Endothelial cell of umbilical vein (primary cell): ENCODE results near the gene FOXO4. TPM values are rescaled to one million over a fixed set of nuclear protein-coding genes. Genes with fewer than 3 reads are reported as not detected.

Source experiments
- BruUV-seq: library from RNA; stranded (reverse); fragments of 400-500 nt; replicated peaks from 2 replicates; lab custom pipeline; 2021; lab: Mats Ljungman, UMichigan
- CTCF ChIA-PET: fragments of 300-600, 350-600 bp; sonication (Branson Sonifier 250); formaldehyde crosslinking; loops from one replicate; lab custom pipeline; 2021; ENCODE audit warnings: antibody characterized with exemption, inconsistent platforms; lab: Charles Lee
- POLR2A ChIA-PET: fragments of 300-600, 350-600 bp; sonication (Branson Sonifier 250); formaldehyde crosslinking; loops from one replicate; lab custom pipeline; 2021; ENCODE audit warnings: antibody characterized with exemption, inconsistent platforms; lab: Charles Lee
- DNase-seq: peaks from one replicate; pipeline ENCODE4 v3.0.0-alpha.2; 2011; ENCODE audit warnings: low read depth, low spot score
- FAIRE-seq: peaks from 2 replicates; lab custom pipeline; 2011; peaks lifted over from hg19 to GRCh38; lab: Jason Lieb, UNC
- H2AFZ ChIP-seq: 2 replicates; pipeline ENCODE4 v1.6.0; 2012; ENCODE audit warnings: low read depth, low read length, control low read depth, inconsistent platforms
- H3K27ac ChIP-seq: 2 replicates; pipeline ENCODE4 v1.5.1; 2011; ENCODE audit warnings: low read depth, mild to moderate bottlenecking, control low read depth, low read length, moderate library complexity; ENCODE audit not compliant: insufficient read depth
- H3K27me3 ChIP-seq, 2 experiments: 2 replicates each; pipeline versions ENCODE4 v1.6.0 to v1.6.1; 2011; ENCODE audit warnings: low read length in 2 of 2, mixed read lengths in 1 of 2; ENCODE audit not compliant: control insufficient read depth in 2 of 2, insufficient read depth in 2 of 2
- H3K36me3 ChIP-seq, 2 experiments: 2 replicates in 1 of 2; 3 replicates in 1 of 2; pipeline ENCODE4 v1.5.1; 2011; ENCODE audit warnings: low read length in 2 of 2, mild to moderate bottlenecking in 1 of 2, moderate library complexity in 1 of 2; ENCODE audit not compliant: control insufficient read depth in 2 of 2, insufficient read depth in 2 of 2; ENCODE audit errors: extremely low read depth in 1 of 2
- H3K4me1 ChIP-seq: 3 replicates; pipeline ENCODE4 v1.5.1; 2011; ENCODE audit warnings: mild to moderate bottlenecking, low read length; ENCODE audit not compliant: control insufficient read depth, insufficient read depth; ENCODE audit errors: extremely low read depth
- H3K4me2 ChIP-seq: 2 replicates; pipeline ENCODE4 v1.6.1; 2011; ENCODE audit warnings: low read length, control low read depth, mixed read lengths; ENCODE audit not compliant: insufficient read depth
- H3K4me3 ChIP-seq, 3 experiments: fragments of 200-600 bp in 1 of 3; sonication (generic), shearing (Covaris generic) in 1 of 3; replicated peaks in 1 of 3; 2 replicates each; pipeline ENCODE4 v1.5.1; 2011 to 2016; ENCODE audit warnings: control low read depth in 3 of 3, low read length in 3 of 3, mild to moderate bottlenecking in 2 of 3, inconsistent platforms in 1 of 3, low read depth in 1 of 3, moderate library complexity in 1 of 3; ENCODE audit not compliant: insufficient read depth in 1 of 3
- H3K79me2 ChIP-seq: 2 replicates; pipeline ENCODE4 v1.6.0; 2012; ENCODE audit warnings: low read length, inconsistent platforms; ENCODE audit not compliant: control insufficient read depth, insufficient read depth
- H3K9ac ChIP-seq: replicated peaks from 2 replicates; pipeline ENCODE3; 2011; ENCODE audit warnings: low read length, control low read depth; ENCODE audit not compliant: insufficient read depth; ENCODE audit errors: extremely low read depth
- H3K9me1 ChIP-seq: replicated peaks from 3 replicates; pipeline ENCODE4 v1.6.0; 2011; ENCODE audit warnings: mild to moderate bottlenecking, low read length; ENCODE audit not compliant: control insufficient read depth, insufficient read depth; ENCODE audit errors: extremely low read depth
- H3K9me3 ChIP-seq: replicated peaks from 2 replicates; pipeline ENCODE4 v1.5.1; 2012; ENCODE audit warnings: low read length, inconsistent platforms; ENCODE audit not compliant: control insufficient read depth, insufficient read depth
- H4K20me1 ChIP-seq: replicated peaks from 2 replicates; pipeline ENCODE3; 2011; ENCODE audit warnings: mild to moderate bottlenecking, low read length; ENCODE audit not compliant: control insufficient read depth, insufficient read depth; ENCODE audit errors: extremely low read depth
- CTCF ChIP-seq, 2 donors: IDR thresholded peaks; 1 replicate in 1 of 2; 2 replicates in 1 of 2; pipeline ENCODE4 v1.5.1; 2011; ENCODE audit warnings: low read length in 2 of 2, mild to moderate bottlenecking in 2 of 2, moderate library complexity in 2 of 2, control low read depth in 1 of 2, inconsistent platforms in 1 of 2, low read depth in 1 of 2; ENCODE audit not compliant: insufficient read depth in 1 of 2; ENCODE audit errors: extremely low read depth in 1 of 2
- EZH2 ChIP-seq: IDR thresholded peaks from 2 replicates; pipeline ENCODE4 v1.6.1; 2012; ENCODE audit warnings: borderline replicate concordance, low read depth, mild to moderate bottlenecking, moderate library complexity, low read length, inconsistent platforms; ENCODE audit not compliant: severe bottlenecking
- FOS ChIP-seq: IDR thresholded peaks from 2 replicates; pipeline ENCODE4 v1.6.1; 2011; ENCODE audit warnings: mild to moderate bottlenecking, low read length, moderate library complexity, borderline replicate concordance; ENCODE audit not compliant: insufficient read depth
- GATA2 ChIP-seq: IDR thresholded peaks from 2 replicates; pipeline ENCODE4 v1.7.0; 2011; ENCODE audit warnings: low read depth, mild to moderate bottlenecking, moderate library complexity, mixed read lengths, low read length; ENCODE audit not compliant: insufficient read length, insufficient read depth
- JUN ChIP-seq: IDR thresholded peaks from 2 replicates; pipeline ENCODE4 v1.6.1; 2011; ENCODE audit warnings: borderline replicate concordance, low read depth; ENCODE audit not compliant: insufficient read length, insufficient read depth
- MAX ChIP-seq: IDR thresholded peaks from 2 replicates; pipeline ENCODE4 v1.6.1; 2011; ENCODE audit not compliant: insufficient read depth, insufficient read length
- MYC ChIP-seq: IDR thresholded peaks from one replicate; pipeline ENCODE4 v1.6.1; 2011; ENCODE audit warnings: mild to moderate bottlenecking, low read depth, low read length
- POLR2A ChIP-seq: IDR thresholded peaks from 2 replicates; pipeline ENCODE4 v1.6.1; 2012; ENCODE audit warnings: low read depth, mild to moderate bottlenecking, control low read depth, low read length
- POLR2AphosphoS5 ChIP-seq: IDR thresholded peaks from 2 replicates; pipeline ENCODE4 v1.6.1; 2012; ENCODE audit warnings: low read depth, mild to moderate bottlenecking, control low read depth, low read length, moderate library complexity; ENCODE audit not compliant: insufficient read depth
- dilution Hi-C: fragments of 300-500 bp; cut with MboI; formaldehyde crosslinking; loops from one replicate; pipeline ENCODE4 v1.15.0; 2019; ENCODE audit warnings: low sequenced_read_pairs; ENCODE audit not compliant: extremely low pct_ligation_motif_present
- intact Hi-C: fragments of 100-400 bp; cut with micrococcal nuclease; formaldehyde crosslinking; loops from one replicate; pipeline ENCODE4 v1.10.0; 2022
- polyA plus RNA-seq, 4 experiments: library from polyadenylated mRNA; depleted of rRNA in 3 of 4; stranded (reverse) in 3 of 4; unstranded in 1 of 4; fragments of >200 nt; gene quantifications; 2 replicates each; pipeline versions ENCODE4 v1.2.1 to v1.2.3, GENCODE V29; 2011 to 2012; ENCODE audit warnings: missing spikeins in 1 of 4
- total RNA-seq: library from RNA; stranded (reverse); gene quantifications from 2 replicates; pipeline ENCODE4 v1.2.3, GENCODE V29; 2021

FOXO4 gene
- total and polyA plus RNA-seq, 2 donors (not counting 3 experiments of a cell fraction or from before 2014, with no cell fraction given), result 4.7 to 11.0 TPM

- Histone ChIP-seq H3K4me2 (no peak overlapping the region), H3K36me3 (no peaks in the 10 kb centered on the region), H3K9ac (no peak overlapping the region), H3K4me1 (no peaks in the 10 kb centered on the region), H3K4me3 (no peak overlapping the region), H4K20me1 (no peaks in the 10 kb centered on the region), H3K27me3 (no peaks in the 10 kb centered on the region), H3K79me2 (no peaks in the 10 kb centered on the region), H2AFZ (no peak overlapping the region), H3K9me1 (no peaks in the 10 kb centered on the region), H3K27ac (no peak overlapping the region), H3K9me3 (no peaks in the 10 kb centered on the region)
- no peak for TF ChIP-seq FOS
- no peak for TF ChIP-seq EZH2
- no peak for TF ChIP-seq MYC
- TF ChIP-seq POLR2A, result no peak
- TF ChIP-seq CTCF (IDR thresholded peaks at IDR 0.05; ENCODE audit: extremely low read depth in 1 of 2, insufficient read depth in 1 of 2, low read depth in 1 of 2, low read length in 2 of 2), result no peak
- TF ChIP-seq MAX, result no peak
- no peak for TF ChIP-seq GATA2
- no peak for TF ChIP-seq POLR2AphosphoS5
- TF ChIP-seq JUN, result no peak
- DNase-seq, result no peak
- dilution Hi-C loops, result no loop called here
- intact Hi-C loops, result no loop called here
- ChIA-PET CTCF (interaction anchor here (1.2 kb wide), 1 partner anchor 14 kb away, joined by 3 read pairs; no protein-coding TSS in a partner anchor), POLR2A (no interaction called here)
- no TSS peak for BruUV-seq
- FAIRE-seq, result no peak
Measured at GRCh38 chrX:71085900-71086299, 9.8 kb upstream of the FOXO4 start.
